ACC112 (cell line): ENCODE results near the gene WIPI1.
"Not testable (repeated sequence)": the region's sequence is repeated elsewhere in the genome, so short reads cannot be mapped to it uniquely, and the experiment has no call there.

Experiments used
- H2AFZ ChIP-seq: fragments of 200-600 bp; sonication (generic); one replicate; pipeline ENCODE4 v1.6.0; 2017; ENCODE audit warnings: antibody characterized with exemption, low read length; ENCODE audit not compliant: unreplicated experiment
- H3K27ac ChIP-seq: fragments of 200-600 bp; sonication (generic); 2 replicates; pipeline ENCODE4 v1.5.1; 2014; ENCODE audit warnings: low read depth, mild to moderate bottlenecking, antibody characterized with exemption, low read length, moderate library complexity
- H3K27me3 ChIP-seq: fragments of 200-600 bp; sonication (generic); 2 replicates; pipeline ENCODE4 v1.6.1; 2014; ENCODE audit warnings: mild to moderate bottlenecking, antibody characterized with exemption, low read length, moderate library complexity, mixed read lengths; ENCODE audit not compliant: insufficient read depth
- H3K36me3 ChIP-seq: fragments of 200-600 bp; sonication (generic); 2 replicates; pipeline ENCODE4 v1.6.1; 2016; ENCODE audit warnings: mild to moderate bottlenecking, antibody characterized with exemption, low read length, moderate library complexity, mixed read lengths; ENCODE audit not compliant: insufficient read depth
- H3K4me1 ChIP-seq: fragments of 200-600 bp; sonication (generic); one replicate; pipeline ENCODE4 v1.6.1; 2016; ENCODE audit warnings: low read length, mixed read lengths; ENCODE audit not compliant: insufficient read depth, unreplicated experiment, control insufficient read depth
- H3K4me3 ChIP-seq: fragments of 200-600 bp; sonication (generic); 2 replicates; pipeline ENCODE4 v1.5.1; 2014; ENCODE audit warnings: mild to moderate bottlenecking, low read depth, low read length
- H3K79me2 ChIP-seq: fragments of 200-600 bp; sonication (generic); one replicate; pipeline ENCODE4 v1.6.0; 2016; ENCODE audit warnings: low read length; ENCODE audit not compliant: control insufficient read depth, unreplicated experiment, insufficient read depth

The WIPI1 gene

GRCh38 chr17:68414901-68415300 lies 42.4 kb downstream of the WIPI1 start:
- not testable (repeated sequence) for H3K79me2 ChIP-seq, H3K27ac ChIP-seq, H2AFZ ChIP-seq, H3K36me3 ChIP-seq, H3K4me1 ChIP-seq, H3K4me3 ChIP-seq, H3K27me3 ChIP-seq

GRCh38 chr17:68413597-68414560 lies 43.4 kb downstream of the WIPI1 start:
- peak overlapping the region; percentile 47; the same call in 1 of the 2 replicates for H3K4me3 ChIP-seq
- not testable (repeated sequence) for H3K27ac ChIP-seq, H3K79me2 ChIP-seq, H2AFZ ChIP-seq, H3K36me3 ChIP-seq, H3K4me1 ChIP-seq, H3K27me3 ChIP-seq

GRCh38 chr17:68407656-68408055 lies 49.6 kb downstream of the WIPI1 start:
- not testable (repeated sequence) for H3K79me2 ChIP-seq, H3K4me1 ChIP-seq, H3K27me3 ChIP-seq, H3K36me3 ChIP-seq, H2AFZ ChIP-seq, H3K4me3 ChIP-seq, H3K27ac ChIP-seq

GRCh38 chr17:68403837-68404236 lies 53.5 kb downstream of the WIPI1 start:
- not testable (repeated sequence) for H3K79me2 ChIP-seq, H3K27ac ChIP-seq, H3K4me3 ChIP-seq, H3K27me3 ChIP-seq, H2AFZ ChIP-seq, H3K36me3 ChIP-seq
- H3K4me1 ChIP-seq: peaks cover 16% of the 10 kb centered on the region

GRCh38 chr17:68403122-68403521 lies 54.2 kb downstream of the WIPI1 start:
- Histone ChIP-seq H2AFZ (no peak overlapping the region), H3K36me3 (no peaks in the 10 kb centered on the region), H3K79me2 (no peaks in the 10 kb centered on the region), H3K4me3 (no peak overlapping the region), H3K27ac (no peak overlapping the region), H3K27me3 (no peaks in the 10 kb centered on the region), H3K4me1 (peaks cover 20% of the 10 kb centered on the region)

- H3K27me3 ChIP-seq: no peaks in the 10 kb centered on the region
- peaks cover 20% of the 10 kb centered on the region for H3K4me1 ChIP-seq
- no peak overlapping the region for H3K27ac ChIP-seq
- H3K4me3 ChIP-seq: no peak overlapping the region
- no peak overlapping the region for H2AFZ ChIP-seq
- no peaks in the 10 kb centered on the region for H3K36me3 ChIP-seq
- no peaks in the 10 kb centered on the region for H3K79me2 ChIP-seq
Observed at GRCh38 chr17:68401288-68401687, 56.0 kb downstream of the WIPI1 start.

GRCh38 chr17:68400404-68400735 lies 56.9 kb downstream of the WIPI1 start:
- H3K79me2 ChIP-seq: no peaks in the 10 kb centered on the region
- H3K27ac ChIP-seq: peak overlapping the region; percentile 35; the same call in 1 of the 2 replicates

GRCh38 chr17:68399638-68400403 lies 57.5 kb downstream of the WIPI1 start:
- no peak overlapping the region for H3K4me3 ChIP-seq
- peak overlapping the region; percentile 31 for H2AFZ ChIP-seq
- H3K36me3 ChIP-seq: no peaks in the 10 kb centered on the region
- H3K27me3 ChIP-seq: no peaks in the 10 kb centered on the region
- H3K4me1 ChIP-seq: peaks cover 20% of the 10 kb centered on the region
- H3K27ac ChIP-seq: peak overlapping the region; percentile 35; the same call in 1 of the 2 replicates
- no peaks in the 10 kb centered on the region for H3K79me2 ChIP-seq

More at GRCh38 chr17:68400404-68400735, 56.9 kb downstream of the WIPI1 start:
- Histone ChIP-seq H3K36me3 (no peaks in the 10 kb centered on the region), H3K27me3 (no peaks in the 10 kb centered on the region), H3K4me1 (peaks cover 20% of the 10 kb centered on the region), H2AFZ (no peak overlapping the region), H3K4me3 (no peak overlapping the region)

- no peak overlapping the region for H3K4me3 ChIP-seq
- H3K36me3 ChIP-seq: no peaks in the 10 kb centered on the region
- peak overlapping the region; percentile 35; the same call in 1 of the 2 replicates for H3K27ac ChIP-seq
- H3K27me3 ChIP-seq: no peaks in the 10 kb centered on the region
- peak overlapping the region; percentile 31 for H2AFZ ChIP-seq
- peaks cover 20% of the 10 kb centered on the region for H3K4me1 ChIP-seq
- H3K79me2 ChIP-seq: no peaks in the 10 kb centered on the region
Observed at GRCh38 chr17:68398691-68399637, 58.3 kb downstream of the WIPI1 start.

GRCh38 chr17:68397108-68397536 lies 60.2 kb downstream of the WIPI1 start:
- H3K27me3 ChIP-seq: no peaks in the 10 kb centered on the region
- peaks cover 20% of the 10 kb centered on the region for H3K4me1 ChIP-seq
- H3K4me3 ChIP-seq: no peak overlapping the region
- no peak overlapping the region for H2AFZ ChIP-seq
- H3K27ac ChIP-seq: no peak overlapping the region
- H3K36me3 ChIP-seq: no peaks in the 10 kb centered on the region
- H3K79me2 ChIP-seq: no peaks in the 10 kb centered on the region
